Colonic mucosa (tissue), 4 donors: Measurements from ENCODE around the gene TBC1D19. TPM values are rescaled to one million over a fixed set of nuclear protein-coding genes. Genes with fewer than 3 reads are reported as not detected.
"Not testable (repeated sequence)": the region's sequence is repeated elsewhere in the genome, so short reads cannot be mapped to it uniquely, and the experiment has no call there.

Experiments used
- DNase-seq: peaks from one replicate; pipeline ENCODE4 v3.0.0-alpha.2; 2020
- H3K27ac ChIP-seq: fragments of 200-600 bp; one replicate; pipeline ENCODE4 v1.8.0; 2021
- H3K27me3 ChIP-seq: fragments of 200-600 bp; one replicate; pipeline ENCODE4 v1.8.0; 2021
- H3K36me3 ChIP-seq: fragments of 200-600 bp; one replicate; pipeline ENCODE4 v1.8.0; 2021
- H3K4me1 ChIP-seq: fragments of 200-600 bp; one replicate; pipeline ENCODE4 v1.8.0; 2021; ENCODE audit warnings: mild to moderate bottlenecking
- H3K4me3 ChIP-seq: fragments of 200-600 bp; one replicate; pipeline ENCODE4 v1.8.0; 2021
- H3K9ac ChIP-seq, 2 donors: one replicate each; pipeline ENCODE4 v1.7.0; 2013; ENCODE audit warnings: control low read depth in 2 of 2, low read depth in 2 of 2, low read length in 2 of 2
- H3K9me3 ChIP-seq: fragments of 200-600 bp; one replicate; pipeline ENCODE4 v1.8.0; 2021
- CTCF ChIP-seq: fragments of 200-600 bp; IDR thresholded peaks from one replicate; pipeline ENCODE4 v1.8.0; 2022; ENCODE audit warnings: antibody characterized with exemption, mild to moderate bottlenecking
- intact Hi-C: fragments of 100-400 bp; cut with DNase I; formaldehyde crosslinking; loops from one replicate; pipeline ENCODE4 v1.14.1; 2022
- total RNA-seq, 2 donors: library from RNA; stranded (reverse); fragmentation: NEBNext Ultra II Directional in 1 of 2; extraction: Animal tissue kit (Norgen Biotek cat#: 25700) in 1 of 2; gene quantifications; one replicate each; pipeline ENCODE4 v1.2.1, GENCODE V29; 2021
- donor health status: healthy.
- donor health status: DM: no; HTN: no; CAD: no.
- donor health status: DM: no; HTN: no; CAD: no.

The TBC1D19 gene
- total RNA-seq, 2 donors from 2014 or later, result 2.6 to 4.0 TPM

- Histone ChIP-seq H3K4me3 (no peak overlapping the region), H3K9me3 (no peaks in the 10 kb centered on the region), H3K27me3 (no peaks in the 10 kb centered on the region), H3K36me3 (no peaks in the 10 kb centered on the region), H3K9ac (no peak overlapping the region), H3K4me1 (no peaks in the 10 kb centered on the region), H3K27ac (no peak overlapping the region)
- TF ChIP-seq CTCF, result no peak
- DNase-seq, result no peak
- intact Hi-C loops, result no loop called here
Observed at GRCh38 chr4:26660261-26660660, 76.4 kb downstream of the TBC1D19 start.

- Histone ChIP-seq H3K27ac (no peak overlapping the region), H3K27me3 (no peaks in the 10 kb centered on the region), H3K9me3 (no peaks in the 10 kb centered on the region), H3K4me1 (no peaks in the 10 kb centered on the region), H3K36me3 (no peaks in the 10 kb centered on the region), H3K9ac (no peak overlapping the region), H3K4me3 (no peak overlapping the region)
- no peak for DNase-seq
- intact Hi-C loops, result no loop called here
- TF ChIP-seq CTCF, result no peak
Observed at GRCh38 chr4:26663888-26664287, 80.0 kb downstream of the TBC1D19 start.

- Histone ChIP-seq H3K4me1 (no peaks in the 10 kb centered on the region), H3K9ac (no peak overlapping the region), H3K27me3 (no peaks in the 10 kb centered on the region), H3K9me3 (no peaks in the 10 kb centered on the region), H3K36me3 (no peaks in the 10 kb centered on the region), H3K4me3 (no peak overlapping the region), H3K27ac (no peak overlapping the region)
- intact Hi-C loops, result no loop called here
- DNase-seq, result no peak
- no peak for TF ChIP-seq CTCF
Observed at GRCh38 chr4:26670903-26671537, 87.1 kb downstream of the TBC1D19 start.

- intact Hi-C loops, H3K4me3 ChIP-seq, DNase-seq, H3K27me3 ChIP-seq, H3K9me3 ChIP-seq, H3K36me3 ChIP-seq, H3K27ac ChIP-seq, H3K4me1 ChIP-seq, H3K9ac ChIP-seq: not testable (repeated sequence)
Observed at GRCh38 chr4:26679040-26679695, 95.3 kb downstream of the TBC1D19 start.

GRCh38 chr4:26682436-26682835, 98.6 kb downstream of the TBC1D19 start:
- no peak overlapping the region for H3K27ac ChIP-seq
- no peak overlapping the region for H3K4me3 ChIP-seq
- DNase-seq, result no peak
- H3K36me3 ChIP-seq, result no peaks in the 10 kb centered on the region
- intact Hi-C loops, result no loop called here
- no peak for TF ChIP-seq CTCF
- no peak overlapping the region for H3K9ac ChIP-seq
- H3K9me3 ChIP-seq, result no peaks in the 10 kb centered on the region
- no peaks in the 10 kb centered on the region for H3K4me1 ChIP-seq
- no peaks in the 10 kb centered on the region for H3K27me3 ChIP-seq

- Histone ChIP-seq H3K4me3 (no peak overlapping the region), H3K4me1 (no peaks in the 10 kb centered on the region), H3K27ac (no peak overlapping the region), H3K36me3 (no peaks in the 10 kb centered on the region), H3K27me3 (no peaks in the 10 kb centered on the region), H3K9ac (no peak overlapping the region), H3K9me3 (no peaks in the 10 kb centered on the region)
- TF ChIP-seq CTCF, result no peak
- intact Hi-C loops, result no loop called here
- no peak for DNase-seq
Observed at GRCh38 chr4:26685250-26685649, 101.4 kb downstream of the TBC1D19 start.
